HG02588 (cell line): ENCODE data around the gene COPZ1.
A peak's percentile ranks its signal among the peaks of the same experiment; 100 is the strongest.

ENCODE experiments used
- ATAC-seq: cut with Tn5 transposase; IDR thresholded peaks from one replicate; pipeline ENCODE4 v1.9.1; 2021; ENCODE audit warnings: mild to moderate bottlenecking, moderate library complexity; ENCODE audit not compliant: unreplicated experiment

Gene COPZ1

GRCh38 chr12:54376596-54376995, 51.7 kb downstream of the COPZ1 start:
- ATAC-seq, result no peak

- ATAC-seq, result no peak
These were observed 52.1 kb downstream of the COPZ1 start for GRCh38 chr12:54377007-54377406.

DNA sequence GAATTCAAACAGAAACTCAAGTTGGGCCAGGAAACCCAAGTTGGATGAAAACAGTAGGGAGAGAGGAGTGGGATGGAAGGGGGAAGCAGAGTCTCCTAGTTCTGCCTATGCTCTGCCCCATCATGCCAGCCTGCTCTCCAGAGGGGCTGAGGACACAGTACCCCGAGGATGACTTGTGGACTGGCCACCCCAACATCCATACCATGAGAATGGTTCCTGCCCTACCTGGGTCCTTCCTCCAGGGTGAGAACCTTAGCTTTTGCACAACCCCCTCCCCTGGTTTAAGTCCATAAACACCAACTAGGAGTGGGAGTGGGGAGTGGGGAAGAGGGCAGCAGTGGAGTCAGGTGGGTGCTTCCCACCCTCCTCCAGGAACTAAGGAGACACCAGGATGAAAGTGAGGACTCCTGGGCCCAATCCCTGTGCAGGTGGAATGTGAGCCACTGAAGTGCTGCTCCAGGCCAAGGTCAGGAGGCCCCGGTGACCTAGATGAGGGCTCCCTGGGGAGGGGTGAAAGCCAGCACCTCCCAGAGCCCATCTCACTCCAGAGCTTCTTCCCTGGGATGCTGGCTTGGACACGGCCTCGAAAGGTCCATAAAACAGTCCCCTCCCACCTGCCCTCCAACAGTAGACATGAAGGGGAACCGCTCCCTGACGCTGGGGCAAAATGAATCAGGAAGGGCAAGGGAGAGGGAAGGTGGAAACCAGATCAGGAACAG, 53.0 kb downstream of the COPZ1 start:
- ATAC-seq, result no peak

GRCh38 chr12:54378796-54379397, 54.0 kb downstream of the COPZ1 start:
- no peak for ATAC-seq

GRCh38 chr12:54379398-54380201, 54.7 kb downstream of the COPZ1 start:
- peak; percentile 88 for ATAC-seq

DNA sequence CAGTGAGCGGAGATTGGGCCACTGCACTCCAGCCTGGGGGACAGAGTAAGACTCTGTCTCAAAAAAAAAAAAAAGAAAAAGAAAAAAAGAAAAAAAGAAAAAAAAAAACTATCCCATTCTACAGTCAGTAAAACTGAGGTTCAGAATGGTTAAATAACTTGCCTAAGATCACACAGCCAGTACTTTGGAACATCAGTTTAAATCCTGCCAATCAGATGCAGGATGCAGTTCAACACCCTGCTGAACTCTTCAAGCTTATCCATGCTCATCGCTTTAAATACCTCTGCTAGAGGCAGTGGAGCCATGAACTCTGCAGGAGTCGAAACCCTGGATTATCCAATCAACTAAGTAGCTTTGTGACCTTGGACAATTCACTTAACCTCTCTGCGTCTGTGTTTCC, 56.2 kb downstream of the COPZ1 start:
- no peak for ATAC-seq

DNA sequence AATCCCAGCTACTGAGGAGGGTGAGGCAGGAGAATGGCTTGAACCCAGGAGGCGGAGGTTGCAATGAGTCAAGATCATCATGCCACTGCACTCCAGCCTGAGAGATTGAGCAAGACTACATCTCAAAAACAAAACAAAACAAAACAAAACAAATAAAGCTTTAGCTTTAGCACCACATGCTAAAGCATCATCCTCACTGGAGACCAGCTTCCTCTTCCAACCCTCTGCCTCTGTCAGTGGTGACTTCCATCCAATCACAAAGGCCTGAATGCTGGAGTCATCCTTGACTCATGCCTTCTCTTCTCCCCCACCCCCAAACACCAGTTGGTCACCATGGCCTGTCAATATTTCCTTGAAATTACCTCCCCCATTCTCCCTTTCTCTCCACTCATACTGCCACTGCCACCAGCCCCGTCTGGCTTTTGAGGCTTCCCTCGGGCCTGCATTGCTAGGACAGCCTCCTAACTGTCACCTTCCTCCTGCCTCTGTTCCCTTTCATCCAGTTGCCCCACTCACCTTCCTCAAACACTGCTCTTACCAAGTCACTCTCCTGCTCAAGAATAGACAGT, 58.2 kb downstream of the COPZ1 start:
- no peak for ATAC-seq

DNA sequence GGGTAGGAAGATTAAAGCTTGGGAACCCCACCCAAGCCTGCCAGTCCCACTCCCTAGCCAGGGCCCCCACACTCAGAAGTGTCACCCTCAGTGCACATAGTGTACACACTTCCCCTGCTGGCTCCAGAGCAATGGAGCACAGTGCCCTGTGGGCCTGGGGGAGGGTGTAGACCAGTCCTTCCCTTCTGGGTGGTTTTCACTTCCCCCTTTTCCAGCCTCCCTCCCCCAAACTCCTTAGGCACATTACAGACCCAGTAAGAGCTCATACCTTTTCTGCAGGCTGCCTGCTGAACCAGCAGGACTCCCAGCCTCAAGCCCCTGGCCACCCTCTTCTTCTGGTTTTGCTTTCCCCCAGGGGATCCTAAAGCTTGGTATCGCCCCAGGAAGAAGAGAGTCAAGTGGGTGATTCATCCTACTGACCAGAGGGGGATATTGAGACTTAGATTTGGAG, 59.7 kb downstream of the COPZ1 start, which contains the start of gene ZNF385A:
Gene ZNF385A (minus strand): TSS at position 143 of the 451 bp plus-strand sequence. CDS start 219 bp downstream, outside the sequence.
- ATAC-seq, result peak; percentile 30

DNA sequence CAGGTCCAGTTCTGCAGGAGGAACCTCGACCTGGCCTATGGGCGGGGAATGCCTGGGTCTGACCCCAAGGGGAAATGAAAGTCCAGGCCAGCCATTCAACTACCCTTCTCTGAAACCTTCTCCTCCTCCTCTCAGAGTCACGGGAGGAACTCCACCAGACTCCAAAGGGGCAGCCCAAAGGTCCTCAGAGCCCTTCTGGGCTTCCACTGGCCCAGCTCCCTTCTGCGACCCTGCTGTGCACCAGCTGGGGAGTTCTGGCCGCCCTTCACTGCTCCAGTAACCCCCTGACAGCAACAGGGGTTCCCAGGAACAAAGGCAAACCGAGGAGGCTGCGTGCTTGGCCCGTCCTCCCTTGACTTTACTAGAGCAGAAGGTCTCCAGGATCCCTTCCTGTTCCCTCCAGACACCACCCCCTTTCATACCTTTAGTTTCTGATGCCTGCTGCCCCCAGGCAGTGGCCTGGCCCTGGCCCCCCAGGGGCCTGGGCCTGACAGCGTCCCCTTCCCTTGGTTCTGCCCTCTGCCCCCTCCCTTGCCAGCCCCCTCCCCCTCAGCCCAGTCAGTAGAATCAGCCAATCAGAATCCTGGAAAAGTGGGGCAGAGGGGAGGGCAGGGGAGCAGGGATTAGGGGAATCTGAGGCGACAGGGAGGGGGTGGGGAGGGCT, 60.5 kb downstream of the COPZ1 start:
- ATAC-seq, result peak; percentile 77

DNA sequence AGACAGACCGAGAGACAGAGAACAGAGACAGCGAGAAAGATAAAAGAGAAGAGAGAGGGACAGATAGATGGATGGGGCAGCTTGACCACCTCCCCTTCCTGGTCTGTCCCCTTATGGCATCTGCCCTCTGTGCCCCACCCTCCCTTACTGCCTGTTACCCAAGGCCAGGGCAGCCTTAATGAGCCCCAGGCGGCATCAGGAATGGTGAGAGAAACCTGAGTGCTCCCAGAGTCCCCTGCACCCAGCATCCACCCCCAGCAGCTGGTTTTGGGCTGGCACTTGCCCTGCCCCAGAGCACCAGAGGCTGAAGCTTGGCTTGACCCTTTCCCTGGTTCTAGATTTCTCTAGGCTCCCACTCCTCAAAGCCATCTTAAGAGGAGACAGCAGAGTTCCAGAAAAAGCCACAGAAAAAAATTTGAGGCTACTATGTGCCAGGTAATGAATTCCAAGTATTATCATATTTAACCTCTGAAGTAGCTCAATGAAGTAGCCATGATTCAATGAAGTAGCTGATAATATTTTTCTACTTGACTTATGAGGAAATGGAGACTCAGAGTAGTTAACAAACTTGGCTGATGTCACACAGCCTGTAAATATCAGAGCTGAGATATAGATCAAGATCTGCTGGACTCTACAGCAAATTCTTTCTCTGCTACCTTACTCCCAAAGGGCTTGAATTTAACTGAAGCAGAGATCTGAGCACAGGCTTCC, 61.6 kb downstream of the COPZ1 start:
- ATAC-seq, result no peak

- ATAC-seq, result no peak
These were observed 62.2 kb downstream of the COPZ1 start for GRCh38 chr12:54387114-54387467.

DNA sequence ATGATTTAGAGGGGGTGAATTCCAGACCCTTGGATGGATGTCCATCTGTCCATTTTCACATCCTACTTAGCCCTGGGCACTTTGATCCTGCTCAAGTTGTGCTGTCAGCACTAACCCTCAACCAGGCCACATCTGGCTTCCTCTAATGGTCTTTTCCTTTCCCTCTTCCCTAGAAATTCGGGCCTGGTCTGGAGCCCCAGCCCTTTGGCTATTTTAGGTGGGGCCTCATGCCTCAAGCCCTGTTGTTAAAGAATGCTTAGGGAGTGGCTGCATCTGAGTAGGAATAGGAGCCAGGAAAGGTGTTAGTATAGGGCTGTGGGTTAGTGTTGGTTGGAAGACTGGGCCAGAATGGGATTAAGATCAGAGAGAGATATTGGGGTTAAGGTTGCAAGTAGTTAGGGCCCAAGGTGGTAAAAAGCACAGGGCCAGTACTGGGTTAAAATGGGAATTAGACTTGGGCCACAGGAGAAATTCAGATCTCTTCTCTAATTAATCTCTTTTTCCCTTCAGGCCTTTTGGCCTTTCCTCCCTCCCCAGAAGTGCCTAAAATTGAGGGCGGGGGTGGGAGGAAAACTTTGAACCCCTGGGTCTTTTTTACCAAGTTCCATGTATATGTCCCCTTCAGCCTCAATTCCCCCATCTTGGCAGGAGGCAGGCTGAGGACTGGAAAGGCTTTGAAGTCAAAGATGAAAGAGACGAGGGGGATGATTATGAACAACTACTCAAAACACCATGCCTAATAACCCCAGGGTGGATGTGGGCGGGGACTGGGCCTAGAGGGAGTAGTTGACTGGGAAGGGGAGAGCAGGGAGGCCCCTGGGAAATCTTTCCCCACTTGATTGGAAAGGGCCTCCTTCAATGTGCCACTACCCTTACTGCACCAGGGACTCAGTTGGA, 63.6 kb downstream of the COPZ1 start:
- no peak for ATAC-seq

- ATAC-seq, result no peak
These were observed 64.2 kb downstream of the COPZ1 start for GRCh38 chr12:54389134-54389508.

DNA sequence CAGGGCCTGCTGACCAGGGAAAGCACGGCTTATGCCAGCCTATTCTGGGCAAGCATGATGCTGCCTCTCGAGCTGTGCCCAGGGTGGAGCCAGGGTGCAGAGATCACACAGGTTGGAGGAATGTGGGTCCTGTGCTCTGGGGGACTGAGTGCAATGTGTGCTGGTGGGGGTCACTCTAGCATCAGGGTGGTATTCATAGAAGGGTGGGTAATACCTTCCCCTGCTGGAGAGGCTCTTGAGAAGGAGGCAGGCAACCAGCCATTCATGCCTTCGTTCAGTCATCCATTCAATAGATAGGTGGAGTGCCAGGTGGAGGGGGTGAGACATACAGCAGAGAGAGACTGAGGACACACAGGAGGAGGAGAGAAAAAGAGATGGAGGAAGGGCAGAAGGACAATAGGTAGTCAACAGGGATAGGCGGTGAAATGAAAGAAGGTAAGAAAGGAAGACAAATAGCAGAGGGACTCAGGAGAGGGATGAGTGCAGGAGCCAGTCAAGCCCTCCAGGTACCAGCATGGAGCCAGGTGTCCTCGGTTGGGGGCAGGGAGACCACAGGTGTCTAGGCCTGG, 64.8 kb downstream of the COPZ1 start:
- no peak for ATAC-seq

DNA sequence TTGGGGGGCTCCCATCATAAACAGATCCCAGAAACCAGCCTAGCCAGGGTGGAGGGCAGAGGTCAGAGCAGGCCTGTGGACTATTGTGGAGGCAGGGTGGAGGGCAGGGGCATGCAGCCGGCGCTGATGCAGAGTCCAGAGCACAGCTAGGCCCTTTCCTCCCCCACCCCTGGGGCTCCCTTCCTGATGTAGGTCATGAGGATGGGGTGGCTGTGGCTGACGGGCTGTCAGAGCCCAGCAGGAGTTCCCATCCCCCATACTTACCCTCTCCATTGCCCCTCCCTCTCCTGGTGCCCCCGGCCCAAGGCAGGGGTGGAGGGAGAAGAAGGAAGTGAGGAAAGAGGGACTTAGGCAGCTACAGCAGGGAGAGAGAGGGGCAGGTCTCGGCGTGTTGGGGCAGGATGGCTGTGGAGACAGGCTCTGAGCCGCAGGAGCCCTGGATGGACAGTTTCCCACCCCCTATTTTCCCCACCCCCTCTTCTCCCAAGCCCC, 65.3 kb downstream of the COPZ1 start:
- no peak for ATAC-seq

GRCh38 chr12:54390668-54391551, 66.0 kb downstream of the COPZ1 start:
- ATAC-seq, result peak; percentile 53

DNA sequence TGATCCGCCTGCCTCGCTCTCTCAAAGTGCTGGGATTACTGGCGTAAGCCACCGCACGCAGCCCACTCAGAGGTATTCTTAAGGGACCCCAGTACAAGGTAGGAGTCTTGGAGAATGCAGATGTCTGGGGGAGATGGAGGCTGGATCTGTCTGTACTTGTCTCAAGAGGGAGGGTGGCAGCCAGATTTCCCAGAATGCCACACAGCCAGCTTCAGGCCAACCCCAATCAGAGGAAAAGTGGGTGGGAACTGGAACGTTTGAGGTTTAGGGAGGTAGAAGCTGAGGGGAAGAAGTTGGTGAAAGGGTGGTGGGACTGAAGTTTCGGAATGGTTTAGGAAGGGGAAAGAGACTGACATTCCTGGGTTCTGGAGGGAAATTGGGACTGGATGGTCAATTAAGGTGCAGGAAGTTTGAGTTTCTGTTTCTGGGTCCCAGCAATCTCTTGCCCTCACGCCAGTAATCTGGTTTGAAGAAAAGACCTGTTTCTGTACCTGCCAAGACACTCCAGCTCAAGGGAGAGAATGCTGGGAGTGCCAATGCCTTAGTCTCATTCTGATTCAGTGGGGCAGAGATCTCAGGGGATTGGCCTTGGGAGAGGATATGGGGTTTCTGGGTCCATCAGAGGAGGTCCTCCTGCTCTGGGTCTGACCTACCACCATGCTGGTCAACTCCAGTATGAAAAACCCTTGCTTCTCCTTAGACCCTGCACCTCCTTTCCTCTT, 67.7 kb downstream of the COPZ1 start:
- no peak for ATAC-seq
